HEK293T (cell line): ENCODE results near the gene GPC4.

Source experiments
- ARNT ChIP-seq: fragments of 450-650 bp; IDR thresholded peaks from 2 replicates; pipeline ENCODE4 v1.6.1; 2017; ENCODE audit warnings: mild to moderate bottlenecking
- BHLHE40 ChIP-seq: fragments of 450-650 bp; IDR thresholded peaks from 2 replicates; pipeline ENCODE4 v1.6.1; 2016; ENCODE audit warnings: mild to moderate bottlenecking, moderate library complexity, borderline replicate concordance
- CTBP1 ChIP-seq: fragments of 450-650 bp; IDR thresholded peaks from 2 replicates; pipeline ENCODE4 v1.6.1; 2016; ENCODE audit warnings: borderline replicate concordance
- ELF4 ChIP-seq: fragments of 450-650 bp; IDR thresholded peaks from 2 replicates; pipeline ENCODE4 v1.6.1; 2017; ENCODE audit warnings: antibody characterized with exemption
- FOXK2 ChIP-seq: fragments of 450-650 bp; IDR thresholded peaks from 2 replicates; pipeline ENCODE4 v1.6.1; 2016; ENCODE audit warnings: mild to moderate bottlenecking
- HDGF ChIP-seq: fragments of 450-650 bp; IDR thresholded peaks from 2 replicates; pipeline ENCODE4 v1.6.1; 2017; ENCODE audit warnings: antibody characterized with exemption, borderline replicate concordance
- SP1 ChIP-seq: fragments of 450-650 bp; IDR thresholded peaks from 2 replicates; pipeline ENCODE4 v1.6.1; 2017
- SUZ12 ChIP-seq: fragments of 450-650 bp; IDR thresholded peaks from 2 replicates; pipeline ENCODE4 v1.6.1; 2016; ENCODE audit warnings: mild to moderate bottlenecking
- TARDBP ChIP-seq: fragments of 450-650 bp; IDR thresholded peaks from 2 replicates; pipeline ENCODE4 v1.6.1; 2016

DNA sequence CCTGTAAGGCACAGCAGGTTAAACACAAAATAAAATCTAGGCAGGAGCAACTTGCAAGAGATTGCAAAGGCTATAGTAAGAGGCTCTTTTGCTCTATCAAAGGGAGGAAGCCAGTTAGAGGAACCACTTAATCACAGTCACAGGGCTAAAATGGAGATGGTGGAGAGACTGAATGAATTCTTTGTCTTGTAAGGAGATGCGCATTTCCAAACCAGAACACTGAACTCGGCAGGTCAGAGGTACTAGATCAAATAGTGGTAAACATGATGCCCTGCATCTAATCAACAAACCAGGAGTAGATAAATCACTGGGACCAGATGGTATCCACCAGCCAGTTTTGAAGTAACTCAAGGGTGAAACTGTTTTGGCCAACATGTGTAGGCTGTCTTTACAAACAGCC is 55.8 kb downstream of the GPC4 start:
- TF ChIP-seq ARNT (no peak), CTBP1 (no peak), BHLHE40 (no peak), TARDBP (no peak), SP1 (no peak), ELF4 (no peak), FOXK2 (no peak), SUZ12 (no peak), HDGF (no peak)
